Osteocyte (in vitro differentiated cells): ENCODE data around the gene ATCAY. TPM values are rescaled to one million over a fixed set of nuclear protein-coding genes. Genes with fewer than 3 reads are reported as not detected.
"Not testable (repeated sequence)": the region's sequence is repeated elsewhere in the genome, so short reads cannot be mapped to it uniquely, and the experiment has no call there.

Source experiments
- DNase-seq: peaks from one replicate; pipeline ENCODE4 v3.0.0; 2021; ENCODE audit warnings: mixed read lengths; ENCODE audit not compliant: unreplicated experiment; ENCODE audit errors: extremely low spot score
- H3K27ac Mint-ChIP-seq: one replicate; pipeline ENCODE4 v1.8.0; 2021; ENCODE audit warnings: mild to moderate bottlenecking, mixed read lengths; ENCODE audit not compliant: unreplicated experiment
- H3K27me3 Mint-ChIP-seq: one replicate; pipeline ENCODE4 v1.8.0; 2021; ENCODE audit warnings: mixed read lengths; ENCODE audit not compliant: unreplicated experiment
- H3K36me3 Mint-ChIP-seq: one replicate; pipeline ENCODE4 v1.8.0; 2021; ENCODE audit warnings: mixed read lengths; ENCODE audit not compliant: unreplicated experiment
- H3K4me1 Mint-ChIP-seq: one replicate; pipeline ENCODE4 v1.8.0; 2021; ENCODE audit warnings: mixed read lengths; ENCODE audit not compliant: unreplicated experiment
- H3K4me3 Mint-ChIP-seq: one replicate; pipeline ENCODE4 v1.8.0; 2021; ENCODE audit warnings: mild to moderate bottlenecking, moderate library complexity, mixed read lengths; ENCODE audit not compliant: unreplicated experiment
- H3K9me3 Mint-ChIP-seq: one replicate; pipeline ENCODE4 v1.8.0; 2021; ENCODE audit warnings: mixed read lengths; ENCODE audit not compliant: unreplicated experiment
- CTCF ChIP-seq: fragments of 200-600 bp; sonication (generic); IDR thresholded peaks from 2 replicates; pipeline ENCODE4 v1.5.0; 2021; ENCODE audit warnings: antibody characterized with exemption, mild to moderate bottlenecking, moderate library complexity
- total RNA-seq: library from RNA; stranded (reverse); gene quantifications from 2 replicates; pipeline ENCODE4 v1.2.1, GENCODE V29; 2021

The ATCAY gene
- total RNA-seq, 1 donor from 2014 or later = not detected

- Mint-ChIP-seq H3K4me3 (no peak overlapping the region), H3K9me3 (no peaks in the 10 kb centered on the region), H3K36me3 (peaks cover 3% of the 10 kb centered on the region), H3K27ac (no peak overlapping the region), H3K4me1 (peaks cover 6% of the 10 kb centered on the region), H3K27me3 (peaks cover 26% of the 10 kb centered on the region)
- DNase-seq = no peak
- TF ChIP-seq CTCF = no peak
Measured at GRCh38 chr19:3873151-3873550, 7.3 kb upstream of the ATCAY start.

GRCh38 chr19:3874695-3875094 lies 5.8 kb upstream of the ATCAY start:
- not testable (repeated sequence) for H3K4me3 Mint-ChIP-seq, H3K27ac Mint-ChIP-seq, H3K9me3 Mint-ChIP-seq, H3K4me1 Mint-ChIP-seq, H3K36me3 Mint-ChIP-seq, DNase-seq
- H3K27me3 Mint-ChIP-seq = peaks cover 22% of the 10 kb centered on the region

GRCh38 chr19:3879656-3880055 lies 829 bp upstream of the ATCAY start:
- no peak overlapping the region for H3K4me3 Mint-ChIP-seq
- no peaks in the 10 kb centered on the region for H3K36me3 Mint-ChIP-seq
- H3K27me3 Mint-ChIP-seq = peaks cover 33% of the 10 kb centered on the region

GRCh38 chr19:3881272-3882040 lies 971 bp downstream of the ATCAY start:
- Mint-ChIP-seq H3K9me3 (no peaks in the 10 kb centered on the region), H3K27ac (no peak overlapping the region), H3K27me3 (peaks cover 33% of the 10 kb centered on the region), H3K4me3 (no peak overlapping the region), H3K4me1 (no peaks in the 10 kb centered on the region), H3K36me3 (no peaks in the 10 kb centered on the region)
- no peak for TF ChIP-seq CTCF
- no peak for DNase-seq

More at GRCh38 chr19:3879656-3880055, 829 bp upstream of the ATCAY start:
- H3K9me3 Mint-ChIP-seq = no peaks in the 10 kb centered on the region
- no peaks in the 10 kb centered on the region for H3K4me1 Mint-ChIP-seq
- DNase-seq = no peak
- no peak overlapping the region for H3K27ac Mint-ChIP-seq
- no peak for TF ChIP-seq CTCF

GRCh38 chr19:3882041-3882384 lies 1.5 kb downstream of the ATCAY start:
- no peak overlapping the region for H3K4me3 Mint-ChIP-seq
- TF ChIP-seq CTCF = no peak
- peaks cover 32% of the 10 kb centered on the region for H3K27me3 Mint-ChIP-seq
- no peaks in the 10 kb centered on the region for H3K4me1 Mint-ChIP-seq
- no peaks in the 10 kb centered on the region for H3K9me3 Mint-ChIP-seq
- no peak for DNase-seq
- H3K27ac Mint-ChIP-seq = no peak overlapping the region
- H3K36me3 Mint-ChIP-seq = no peaks in the 10 kb centered on the region
